GM18526 (cell line): ENCODE results near the gene ADAMTS2.

Experiments used
- POLR2A ChIP-seq: IDR thresholded peaks from 3 replicates; pipeline ENCODE4 v1.6.1; 2011; ENCODE audit not compliant: insufficient read length; ENCODE audit errors: extremely low read depth

The ADAMTS2 gene

GRCh38 chr5:179251276-179251969 is 93.8 kb downstream of the ADAMTS2 start:
- no peak for TF ChIP-seq POLR2A

- no peak for TF ChIP-seq POLR2A
Measured at GRCh38 chr5:179250561-179251225, 94.6 kb downstream of the ADAMTS2 start.

- no peak for TF ChIP-seq POLR2A
Measured at GRCh38 chr5:179246227-179246626, 99.0 kb downstream of the ADAMTS2 start.

GRCh38 chr5:179245031-179245430 is 100.2 kb downstream of the ADAMTS2 start:
- no peak for TF ChIP-seq POLR2A

GRCh38 chr5:179244044-179244443 is 101.2 kb downstream of the ADAMTS2 start:
- no peak for TF ChIP-seq POLR2A

- no peak for TF ChIP-seq POLR2A
Measured at GRCh38 chr5:179243333-179243732, 101.9 kb downstream of the ADAMTS2 start.

- no peak for TF ChIP-seq POLR2A
Measured at GRCh38 chr5:179242676-179243075, 102.6 kb downstream of the ADAMTS2 start.

GRCh38 chr5:179241764-179242370 is 103.4 kb downstream of the ADAMTS2 start:
- no peak for TF ChIP-seq POLR2A

- TF ChIP-seq POLR2A = no peak
Measured at GRCh38 chr5:179241175-179241574, 104.1 kb downstream of the ADAMTS2 start.

GRCh38 chr5:179240561-179240960 is 104.7 kb downstream of the ADAMTS2 start:
- no peak for TF ChIP-seq POLR2A

- no peak for TF ChIP-seq POLR2A
Measured at GRCh38 chr5:179239256-179240135, 105.8 kb downstream of the ADAMTS2 start.

GRCh38 chr5:179238628-179238970 is 106.7 kb downstream of the ADAMTS2 start:
- no peak for TF ChIP-seq POLR2A

- TF ChIP-seq POLR2A = no peak
Measured at GRCh38 chr5:179237770-179238627, 107.3 kb downstream of the ADAMTS2 start.

- no peak for TF ChIP-seq POLR2A
Measured at GRCh38 chr5:179235416-179236400, 109.6 kb downstream of the ADAMTS2 start.
